Caco-2 (cell line): ENCODE results near the gene BEX2. TPM values are rescaled to one million over a fixed set of nuclear protein-coding genes. Genes with fewer than 3 reads are reported as not detected.

ENCODE experiments used
- BruUV-seq: library from RNA; stranded (reverse); fragments of 400-500 nt; replicated peaks from 2 replicates; lab custom pipeline; 2021; lab: Mats Ljungman, UMichigan
- CTCF ChIA-PET: fragments of 300-600 bp; sonication (Branson Sonifier 250); formaldehyde crosslinking; loops from one replicate; lab custom pipeline; 2022; ENCODE audit warnings: antibody characterized with exemption; lab: Charles Lee
- POLR2A ChIA-PET: fragments of 300-600 bp; sonication (Branson Sonifier 250); formaldehyde crosslinking; loops from one replicate; lab custom pipeline; 2022; ENCODE audit warnings: antibody characterized with exemption; lab: Charles Lee
- DNase-seq, 2 experiments: peaks; one replicate each; pipeline versions ENCODE4 v3.0.0 to v3.0.0-alpha.2; 2020 to 2022
- H3K27me3 ChIP-seq: replicated peaks from 2 replicates; pipeline ENCODE4 v1.6.0; 2011; ENCODE audit warnings: low read length; ENCODE audit not compliant: control insufficient read depth, insufficient read depth
- H3K36me3 ChIP-seq: 2 replicates; pipeline ENCODE4 v1.5.1; 2011; ENCODE audit warnings: low read length; ENCODE audit not compliant: control insufficient read depth, insufficient read depth
- H3K4me1 ChIP-seq: fragments of 250-450 bp; sonication (Bioruptor Pico); 2 replicates; pipeline ENCODE4 v1.5.1; 2020; ENCODE audit warnings: mild to moderate bottlenecking
- H3K4me3 ChIP-seq: 2 replicates; pipeline ENCODE4 v1.5.1; 2011; ENCODE audit warnings: low read depth, mild to moderate bottlenecking, control low read depth, low read length
- H3K9me3 ChIP-seq: fragments of 250-450 bp; sonication (Bioruptor Pico); 2 replicates; pipeline ENCODE4 v1.5.1; 2020; ENCODE audit warnings: mild to moderate bottlenecking, moderate library complexity
- H3K27ac Mint-ChIP-seq: one replicate; pipeline ENCODE4 v1.8.0; 2022; ENCODE audit warnings: mixed read lengths; ENCODE audit not compliant: unreplicated experiment
- H3K27me3 Mint-ChIP-seq: one replicate; pipeline ENCODE4 v1.8.0; 2022; ENCODE audit warnings: mixed read lengths; ENCODE audit not compliant: insufficient read depth, unreplicated experiment
- H3K36me3 Mint-ChIP-seq: one replicate; pipeline ENCODE4 v1.8.0; 2022; ENCODE audit warnings: mild to moderate bottlenecking, mixed read lengths; ENCODE audit not compliant: insufficient read depth, unreplicated experiment
- H3K4me1 Mint-ChIP-seq: one replicate; pipeline ENCODE4 v1.8.0; 2022; ENCODE audit warnings: low read depth, mixed read lengths; ENCODE audit not compliant: unreplicated experiment
- H3K4me3 Mint-ChIP-seq: one replicate; pipeline ENCODE4 v1.8.0; 2022; ENCODE audit warnings: mild to moderate bottlenecking, moderate library complexity, mixed read lengths; ENCODE audit not compliant: unreplicated experiment
- H3K9me3 Mint-ChIP-seq: one replicate; pipeline ENCODE4 v1.8.0; 2022; ENCODE audit warnings: mixed read lengths; ENCODE audit not compliant: unreplicated experiment
- intact Hi-C: fragments of 100-400 bp; cut with micrococcal nuclease; formaldehyde crosslinking; loops from one replicate; pipeline ENCODE4 v1.10.0; 2022; ENCODE audit not compliant: unreplicated experiment
- total RNA-seq: library from RNA; stranded (reverse); gene quantifications from 2 replicates; pipeline ENCODE4 v1.2.3, GENCODE V29; 2022
- TF ChIP-seq, protein P1 (sequence below), 2 experiments: fragments of 200-600 bp in 1 of 2; IDR thresholded peaks; 1 replicate in 1 of 2; 2 replicates in 1 of 2; pipeline versions ENCODE4 v1.5.1 to v1.8.0; 2011 to 2022; ENCODE audit warnings: antibody characterized with exemption in 1 of 2, control low read depth in 1 of 2, inconsistent platforms in 1 of 2, low read depth in 1 of 2, low read length in 1 of 2, mild to moderate bottlenecking in 1 of 2, moderate library complexity in 1 of 2; ENCODE audit not compliant: insufficient read depth in 1 of 2, severe bottlenecking in 1 of 2, unreplicated experiment in 1 of 2

Gene BEX2
- total RNA-seq, 1 experiment from 2014 or later, result 24.5 TPM

DNA sequence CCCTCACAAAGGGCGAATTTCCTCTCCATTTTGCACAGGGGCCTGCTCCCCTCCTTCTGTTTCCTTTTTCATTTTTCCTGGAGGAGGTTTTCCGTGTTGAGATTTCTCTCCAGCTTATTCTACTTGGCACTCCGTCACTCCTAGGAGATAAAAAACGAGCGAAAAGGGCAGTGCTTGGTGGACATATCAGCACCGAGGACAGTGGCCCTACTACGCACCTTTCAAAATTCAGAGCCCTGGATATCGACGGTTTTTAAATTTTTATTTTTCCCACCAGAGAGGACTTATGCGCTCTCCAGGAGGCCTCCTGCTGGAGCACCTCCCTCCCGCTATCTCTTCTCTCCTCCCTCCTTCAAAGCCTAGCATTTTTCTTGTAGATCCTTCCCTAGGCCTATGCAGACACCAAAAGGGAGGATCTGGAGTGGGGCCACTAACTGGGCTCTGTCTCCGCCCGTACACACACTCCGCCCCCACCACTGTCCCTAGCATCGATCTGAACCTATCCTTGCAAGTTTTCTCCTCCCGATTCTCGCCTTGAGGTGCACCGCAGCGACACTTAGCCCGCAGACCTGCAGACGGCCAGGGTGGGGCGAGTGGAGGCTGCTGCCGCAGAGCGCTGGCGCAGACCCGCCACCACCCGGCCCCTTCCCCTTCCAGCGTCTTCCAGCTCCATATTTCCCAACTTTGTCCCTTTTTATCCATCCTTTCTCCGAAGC, 37.0 kb upstream of the BEX2 start:
- TF ChIP-seq, protein P1, sequence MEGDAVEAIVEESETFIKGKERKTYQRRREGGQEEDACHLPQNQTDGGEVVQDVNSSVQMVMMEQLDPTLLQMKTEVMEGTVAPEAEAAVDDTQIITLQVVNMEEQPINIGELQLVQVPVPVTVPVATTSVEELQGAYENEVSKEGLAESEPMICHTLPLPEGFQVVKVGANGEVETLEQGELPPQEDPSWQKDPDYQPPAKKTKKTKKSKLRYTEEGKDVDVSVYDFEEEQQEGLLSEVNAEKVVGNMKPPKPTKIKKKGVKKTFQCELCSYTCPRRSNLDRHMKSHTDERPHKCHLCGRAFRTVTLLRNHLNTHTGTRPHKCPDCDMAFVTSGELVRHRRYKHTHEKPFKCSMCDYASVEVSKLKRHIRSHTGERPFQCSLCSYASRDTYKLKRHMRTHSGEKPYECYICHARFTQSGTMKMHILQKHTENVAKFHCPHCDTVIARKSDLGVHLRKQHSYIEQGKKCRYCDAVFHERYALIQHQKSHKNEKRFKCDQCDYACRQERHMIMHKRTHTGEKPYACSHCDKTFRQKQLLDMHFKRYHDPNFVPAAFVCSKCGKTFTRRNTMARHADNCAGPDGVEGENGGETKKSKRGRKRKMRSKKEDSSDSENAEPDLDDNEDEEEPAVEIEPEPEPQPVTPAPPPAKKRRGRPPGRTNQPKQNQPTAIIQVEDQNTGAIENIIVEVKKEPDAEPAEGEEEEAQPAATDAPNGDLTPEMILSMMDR (IDR thresholded peaks at IDR 0.05; ENCODE audit: insufficient read depth in 1 of 2, low read depth in 1 of 2, low read length in 1 of 2, severe bottlenecking in 1 of 2, unreplicated experiment in 1 of 2), result no peak
- H3K4me3 ChIP-seq, result no peak overlapping the region
- CTCF ChIA-PET, result no interaction called here
- peaks cover 5% of the 10 kb centered on the region for H3K36me3 Mint-ChIP-seq
- H3K27me3 Mint-ChIP-seq, result no peaks in the 10 kb centered on the region
- H3K9me3 Mint-ChIP-seq, result no peaks in the 10 kb centered on the region
- H3K36me3 ChIP-seq, result no peaks in the 10 kb centered on the region
- H3K4me1 Mint-ChIP-seq, result peaks cover 4% of the 10 kb centered on the region
- H3K9me3 ChIP-seq, result no peaks in the 10 kb centered on the region
- no peak overlapping the region for H3K27ac Mint-ChIP-seq
- no peak for DNase-seq
- 0 out of 2 replicates have a peak, but pooled peaks cover 9% of the 10 kb centered on the region for H3K4me1 ChIP-seq
- no TSS peak for BruUV-seq
- no peak overlapping the region for H3K4me3 Mint-ChIP-seq
- POLR2A ChIA-PET, result no interaction called here
- H3K27me3 ChIP-seq, result no peaks in the 10 kb centered on the region
- intact Hi-C loops, result no loop called here

DNA sequence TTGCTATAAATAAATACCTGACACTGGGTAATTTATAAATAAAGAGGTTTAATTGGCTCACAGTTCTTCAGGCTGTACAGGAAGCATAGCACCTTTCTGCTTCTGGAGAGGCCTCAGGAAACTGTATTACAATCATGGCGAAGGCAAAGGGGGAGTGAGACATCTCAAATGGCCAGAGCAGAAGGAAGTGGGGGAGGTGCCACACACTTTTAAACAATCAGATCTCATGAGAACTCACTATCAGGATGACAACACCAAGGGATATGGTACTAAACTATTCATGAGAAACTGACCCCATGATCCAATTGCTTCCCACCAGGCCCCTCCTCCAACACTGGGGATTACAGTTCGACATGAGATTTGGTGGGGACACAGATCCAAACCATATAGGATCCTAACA, 33.8 kb upstream of the BEX2 start:
- H3K36me3 ChIP-seq, result no peaks in the 10 kb centered on the region
- CTCF ChIA-PET, result no interaction called here

DNA sequence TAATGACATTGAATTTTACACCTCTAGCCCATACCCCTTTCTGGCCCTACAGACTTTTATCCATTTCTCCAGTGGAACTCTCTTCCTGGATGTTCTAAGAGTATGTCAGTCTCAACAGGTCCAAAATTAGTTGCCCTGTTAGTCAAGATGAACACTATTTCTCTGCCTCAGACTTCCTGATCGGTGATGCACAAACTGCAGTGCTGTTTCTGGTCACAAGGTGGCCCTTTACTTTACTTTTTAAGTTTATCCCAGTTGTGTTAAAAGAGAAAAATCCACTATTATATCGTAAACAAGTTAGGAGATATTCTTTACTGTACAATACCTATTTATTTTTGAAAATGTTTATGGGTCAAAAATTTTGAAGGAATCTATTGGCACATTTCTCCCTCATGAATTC, 32.3 kb upstream of the BEX2 start:
- CTCF ChIA-PET, result interaction anchor here (0.7 to 1.0 kb wide), 2 partner anchors 13 to 122 kb away, joined by 3 to 6 read pairs; partner anchors contain the start of gene TCEAL9
- no TSS peak for BruUV-seq
- POLR2A ChIA-PET, result no interaction called here
- H3K4me3 Mint-ChIP-seq, result no peak overlapping the region
- H3K27ac Mint-ChIP-seq, result no peak overlapping the region
- Histone ChIP-seq H3K36me3 (no peaks in the 10 kb centered on the region), H3K4me1 (no peaks in the 10 kb centered on the region), H3K4me3 (no peak overlapping the region), H3K9me3 (no peaks in the 10 kb centered on the region), H3K27me3 (no peaks in the 10 kb centered on the region)
- peaks cover 2% of the 10 kb centered on the region for H3K36me3 Mint-ChIP-seq
- peaks cover 6% of the 10 kb centered on the region for H3K4me1 Mint-ChIP-seq
- peak; percentile 37 for DNase-seq
- no peaks in the 10 kb centered on the region for H3K9me3 Mint-ChIP-seq
- H3K27me3 Mint-ChIP-seq, result no peaks in the 10 kb centered on the region
- intact Hi-C loops, result loop anchor here (1.0 to 5.0 kb wide), 3 partner anchors 34 to 121 kb away; partner anchors contain the start of gene BEX3
- TF ChIP-seq, protein P1 (IDR thresholded peaks at IDR 0.05; ENCODE audit: insufficient read depth in 1 of 2, low read depth in 1 of 2, low read length in 1 of 2, severe bottlenecking in 1 of 2, unreplicated experiment in 1 of 2), result peak; percentile 37 to 67

More for the DNA sequence above, 33.8 kb upstream of the BEX2 start:
- no peaks in the 10 kb centered on the region for H3K27me3 Mint-ChIP-seq
- Histone ChIP-seq H3K4me1 (no peaks in the 10 kb centered on the region), H3K4me3 (no peak overlapping the region), H3K27me3 (no peaks in the 10 kb centered on the region), H3K9me3 (no peaks in the 10 kb centered on the region)
- POLR2A ChIA-PET, result no interaction called here
- no TSS peak for BruUV-seq
- TF ChIP-seq, protein P1 (IDR thresholded peaks at IDR 0.05; ENCODE audit: insufficient read depth in 1 of 2, low read depth in 1 of 2, low read length in 1 of 2, severe bottlenecking in 1 of 2, unreplicated experiment in 1 of 2), result no peak
- no peaks in the 10 kb centered on the region for H3K9me3 Mint-ChIP-seq
- no peak overlapping the region for H3K4me3 Mint-ChIP-seq
- no peak overlapping the region for H3K27ac Mint-ChIP-seq
- intact Hi-C loops, result loop anchor here (5.0 kb wide), 2 partner anchors 33 to 103 kb away; partner anchors contain the start of gene BEX3
- peaks cover 5% of the 10 kb centered on the region for H3K36me3 Mint-ChIP-seq
- peaks cover 6% of the 10 kb centered on the region for H3K4me1 Mint-ChIP-seq
- no peak for DNase-seq
